ENCODE measurements around the gene POU2AF1.

POU2AF1 gene

DNA sequence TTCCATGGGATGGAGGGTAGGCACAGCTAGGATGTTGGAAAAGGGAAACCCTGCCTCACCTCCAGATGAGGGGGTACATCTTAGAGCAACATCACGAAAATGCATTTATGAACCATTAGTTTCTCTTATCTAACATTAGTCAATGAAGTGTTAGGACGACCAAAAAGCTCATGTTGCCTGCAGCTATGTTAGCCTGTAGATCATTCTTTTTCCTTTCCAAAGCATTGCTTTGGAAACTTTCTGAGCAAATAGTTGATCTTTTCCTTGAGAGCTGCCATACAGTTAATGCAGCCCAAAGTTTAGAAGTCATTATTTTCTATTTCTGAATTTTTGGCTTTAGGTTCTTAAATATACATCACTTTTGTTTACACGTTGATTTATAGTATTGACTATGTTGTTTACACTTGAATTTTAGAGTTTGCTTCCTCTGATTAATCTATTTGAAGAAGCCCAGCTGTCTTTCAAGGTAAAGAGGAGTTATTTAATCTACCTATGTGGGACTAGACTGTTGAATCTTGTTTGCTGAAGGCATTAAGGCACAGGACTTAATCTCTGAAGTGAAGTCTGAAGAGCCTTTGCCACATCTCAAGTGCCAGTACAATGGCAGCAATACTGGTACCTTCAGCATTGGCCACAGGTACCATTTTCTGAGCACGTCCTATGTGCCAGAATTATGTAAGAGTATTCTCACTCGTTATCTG lies 69.7 kb downstream of the POU2AF1 start:
- DNase-seq, result peak in 1 of 3 experiments; percentile 40

DNA sequence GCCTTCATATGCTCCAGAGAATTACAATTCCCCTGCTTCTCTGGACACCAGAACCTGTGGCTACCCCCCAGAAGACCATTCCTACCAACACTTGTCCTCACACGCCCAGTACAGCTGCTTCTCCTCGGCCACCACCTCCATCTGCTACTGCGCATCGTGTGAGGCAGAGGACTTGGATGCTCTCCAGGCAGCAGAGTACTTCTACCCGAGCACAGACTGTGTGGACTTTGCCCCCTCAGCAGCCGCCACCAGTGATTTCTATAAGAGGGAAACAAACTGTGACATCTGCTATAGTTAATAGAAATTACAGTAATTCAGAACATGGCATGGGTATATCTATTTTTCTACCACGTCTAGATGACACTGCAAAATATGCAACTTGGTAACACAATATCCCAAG lies 70.9 kb downstream of the POU2AF1 start:
- DNase-seq, result peak; percentile 32 to 69 (median 66)

- peak in 2 of 3 experiments; percentile 41 to 74 for DNase-seq
Observed at GRCh38 chr11:111307472-111308108, 71.5 kb downstream of the POU2AF1 start.

DNA sequence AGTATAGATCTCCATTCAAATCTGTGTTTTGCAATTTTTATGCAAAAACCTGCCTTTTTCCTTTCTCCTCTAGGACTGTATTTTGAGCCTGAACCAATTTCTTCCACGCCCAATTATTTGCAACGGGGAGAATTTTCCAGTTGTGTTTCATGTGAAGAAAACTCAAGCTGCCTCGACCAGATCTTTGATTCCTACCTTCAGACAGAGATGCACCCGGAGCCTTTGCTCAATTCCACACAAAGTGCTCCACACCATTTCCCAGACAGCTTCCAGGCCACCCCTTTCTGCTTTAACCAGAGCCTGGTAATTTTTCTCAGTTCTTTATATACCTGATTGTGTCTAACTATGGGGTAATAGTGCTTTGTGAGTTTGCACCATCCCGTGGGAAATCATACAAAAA lies 72.8 kb downstream of the POU2AF1 start:
- no peak for DNase-seq

GRCh38 chr11:111305876-111306275 lies 73.2 kb downstream of the POU2AF1 start:
- no peak for DNase-seq

GRCh38 chr11:111305162-111305802 lies 73.8 kb downstream of the POU2AF1 start:
- DNase-seq, result no peak

- peak; percentile 22 to 66 (median 56) for DNase-seq
Observed at GRCh38 chr11:111303461-111303860, 75.6 kb downstream of the POU2AF1 start.

DNA sequence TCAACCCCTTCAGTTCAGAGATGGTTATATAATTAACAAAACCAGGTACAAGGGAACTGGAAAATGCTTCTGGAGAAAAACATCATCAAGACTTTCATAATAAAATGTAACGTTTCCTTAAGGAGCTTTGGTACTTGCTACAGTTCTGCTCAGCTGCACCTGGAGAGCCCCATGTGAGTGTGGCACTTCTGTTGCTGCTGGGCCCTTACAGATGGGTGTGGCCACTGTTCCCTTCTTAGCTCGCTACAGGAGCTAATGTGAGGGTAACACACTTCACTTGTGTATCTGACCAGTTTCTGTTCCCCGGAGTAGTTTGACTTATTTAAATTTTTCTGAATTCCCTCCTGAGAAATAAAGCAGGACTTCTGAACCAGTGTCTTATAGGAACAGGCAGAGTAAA lies 76.8 kb downstream of the POU2AF1 start:
- DNase-seq, result peak in 1 of 3 experiments; percentile 82

Measured in NCI-H1417 (cell line).